PFSK-1 (cell line): ENCODE results near the gene MAGI1.

ENCODE experiments used
- FOXP2 ChIP-seq: optimal IDR thresholded peaks from 2 replicates; pipeline ENCODE3; 2011; ENCODE audit warnings: borderline replicate concordance, control low read depth, inconsistent platforms; ENCODE audit not compliant: insufficient read depth; ENCODE audit errors: extremely low read length, extremely low read depth
- POLR2AphosphoS5 ChIP-seq: IDR thresholded peaks from 2 replicates; pipeline ENCODE4 v1.6.1; 2012; ENCODE audit warnings: low read depth, mild to moderate bottlenecking, control low read depth, low read length, moderate library complexity
- SIN3A ChIP-seq: IDR thresholded peaks from 2 replicates; pipeline ENCODE4 v1.6.1; 2012; ENCODE audit warnings: mild to moderate bottlenecking, low read length, moderate library complexity, borderline replicate concordance; ENCODE audit not compliant: insufficient read depth
- TAF1 ChIP-seq: IDR thresholded peaks from 2 replicates; pipeline ENCODE4 v1.6.1; 2012; ENCODE audit warnings: low read length, control low read depth, borderline replicate concordance; ENCODE audit not compliant: insufficient read depth
- TF ChIP-seq, protein P1 (sequence below), 2 experiments: IDR thresholded peaks; 2 replicates each; pipeline versions ENCODE4 v1.6.1 to v1.8.0; 2011 to 2012; ENCODE audit warnings: low read depth in 2 of 2, low read length in 2 of 2, control low read depth in 1 of 2, inconsistent platforms in 1 of 2, mild to moderate bottlenecking in 1 of 2, moderate library complexity in 1 of 2; ENCODE audit not compliant: insufficient read depth in 1 of 2

MAGI1 gene

DNA sequence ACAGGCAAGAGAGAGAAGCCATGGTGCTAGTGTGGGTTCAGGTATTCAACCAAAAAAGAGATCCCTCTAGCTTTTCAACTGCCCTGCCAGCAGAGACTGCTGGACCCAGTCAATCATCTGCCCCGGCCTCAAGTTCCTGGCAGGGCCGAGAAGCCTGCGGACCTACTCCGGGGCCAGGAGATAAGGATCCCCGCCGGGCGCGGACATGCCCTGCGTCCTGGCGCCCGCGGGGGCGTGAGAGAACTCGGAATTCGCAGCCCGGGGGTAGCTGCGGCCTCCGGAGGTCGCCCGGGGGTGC, 821 bp upstream of the MAGI1 start:
- TF ChIP-seq, protein P1, sequence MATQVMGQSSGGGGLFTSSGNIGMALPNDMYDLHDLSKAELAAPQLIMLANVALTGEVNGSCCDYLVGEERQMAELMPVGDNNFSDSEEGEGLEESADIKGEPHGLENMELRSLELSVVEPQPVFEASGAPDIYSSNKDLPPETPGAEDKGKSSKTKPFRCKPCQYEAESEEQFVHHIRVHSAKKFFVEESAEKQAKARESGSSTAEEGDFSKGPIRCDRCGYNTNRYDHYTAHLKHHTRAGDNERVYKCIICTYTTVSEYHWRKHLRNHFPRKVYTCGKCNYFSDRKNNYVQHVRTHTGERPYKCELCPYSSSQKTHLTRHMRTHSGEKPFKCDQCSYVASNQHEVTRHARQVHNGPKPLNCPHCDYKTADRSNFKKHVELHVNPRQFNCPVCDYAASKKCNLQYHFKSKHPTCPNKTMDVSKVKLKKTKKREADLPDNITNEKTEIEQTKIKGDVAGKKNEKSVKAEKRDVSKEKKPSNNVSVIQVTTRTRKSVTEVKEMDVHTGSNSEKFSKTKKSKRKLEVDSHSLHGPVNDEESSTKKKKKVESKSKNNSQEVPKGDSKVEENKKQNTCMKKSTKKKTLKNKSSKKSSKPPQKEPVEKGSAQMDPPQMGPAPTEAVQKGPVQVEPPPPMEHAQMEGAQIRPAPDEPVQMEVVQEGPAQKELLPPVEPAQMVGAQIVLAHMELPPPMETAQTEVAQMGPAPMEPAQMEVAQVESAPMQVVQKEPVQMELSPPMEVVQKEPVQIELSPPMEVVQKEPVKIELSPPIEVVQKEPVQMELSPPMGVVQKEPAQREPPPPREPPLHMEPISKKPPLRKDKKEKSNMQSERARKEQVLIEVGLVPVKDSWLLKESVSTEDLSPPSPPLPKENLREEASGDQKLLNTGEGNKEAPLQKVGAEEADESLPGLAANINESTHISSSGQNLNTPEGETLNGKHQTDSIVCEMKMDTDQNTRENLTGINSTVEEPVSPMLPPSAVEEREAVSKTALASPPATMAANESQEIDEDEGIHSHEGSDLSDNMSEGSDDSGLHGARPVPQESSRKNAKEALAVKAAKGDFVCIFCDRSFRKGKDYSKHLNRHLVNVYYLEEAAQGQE (IDR thresholded peaks at IDR 0.05; ENCODE audit: insufficient read depth in 1 of 2, low read depth in 2 of 2, low read length in 2 of 2) = no peak
- TF ChIP-seq FOXP2 = no peak
- no peak for TF ChIP-seq TAF1
- TF ChIP-seq POLR2AphosphoS5 = no peak
- TF ChIP-seq SIN3A = no peak

DNA sequence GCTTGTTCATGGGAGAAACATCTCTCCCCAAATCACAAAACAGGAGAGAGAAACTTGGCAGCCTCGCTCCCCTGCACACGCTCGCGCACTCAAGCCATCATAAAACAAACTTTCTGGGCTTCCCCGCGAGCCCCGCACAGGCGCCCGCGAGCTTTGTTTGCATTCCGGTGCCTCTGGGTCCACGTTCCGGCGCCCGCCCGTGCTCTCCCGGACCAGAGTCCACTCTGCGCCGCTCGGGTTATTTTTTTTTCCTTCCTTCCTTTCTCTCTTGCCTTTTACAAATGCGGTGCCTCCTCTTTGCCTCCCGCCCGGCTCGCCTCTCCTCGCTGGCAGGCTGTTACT, 363 bp downstream of the MAGI1 start:
- TF ChIP-seq TAF1 (no peak), FOXP2 (no peak), SIN3A (no peak), POLR2AphosphoS5 (no peak)
- TF ChIP-seq, protein P1 (IDR thresholded peaks at IDR 0.05; ENCODE audit: insufficient read depth in 1 of 2, low read depth in 2 of 2, low read length in 2 of 2) = no peak

DNA sequence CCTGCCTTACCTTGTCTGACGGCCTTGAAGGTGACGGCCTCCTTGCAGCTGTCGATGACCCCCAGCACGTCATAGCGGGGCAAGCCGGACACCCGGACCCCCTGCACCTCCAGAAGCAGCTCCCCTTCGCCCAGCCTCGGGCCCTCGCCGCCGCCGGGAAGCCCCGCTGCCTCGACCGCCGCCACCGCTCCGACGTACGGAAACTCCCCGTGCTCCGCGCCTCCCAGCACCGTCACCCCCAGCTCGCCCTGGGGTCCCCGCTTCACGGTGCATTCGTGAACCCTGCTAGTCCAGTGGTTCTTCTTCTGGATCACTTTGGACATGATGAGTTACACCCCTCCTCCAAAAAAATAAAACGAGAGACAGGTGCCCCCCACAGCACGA, 740 bp downstream of the MAGI1 start:
- TF ChIP-seq SIN3A = no peak
- TF ChIP-seq POLR2AphosphoS5 = no peak
- TF ChIP-seq, protein P1 (IDR thresholded peaks at IDR 0.05; ENCODE audit: insufficient read depth in 1 of 2, low read depth in 2 of 2, low read length in 2 of 2) = no peak

DNA sequence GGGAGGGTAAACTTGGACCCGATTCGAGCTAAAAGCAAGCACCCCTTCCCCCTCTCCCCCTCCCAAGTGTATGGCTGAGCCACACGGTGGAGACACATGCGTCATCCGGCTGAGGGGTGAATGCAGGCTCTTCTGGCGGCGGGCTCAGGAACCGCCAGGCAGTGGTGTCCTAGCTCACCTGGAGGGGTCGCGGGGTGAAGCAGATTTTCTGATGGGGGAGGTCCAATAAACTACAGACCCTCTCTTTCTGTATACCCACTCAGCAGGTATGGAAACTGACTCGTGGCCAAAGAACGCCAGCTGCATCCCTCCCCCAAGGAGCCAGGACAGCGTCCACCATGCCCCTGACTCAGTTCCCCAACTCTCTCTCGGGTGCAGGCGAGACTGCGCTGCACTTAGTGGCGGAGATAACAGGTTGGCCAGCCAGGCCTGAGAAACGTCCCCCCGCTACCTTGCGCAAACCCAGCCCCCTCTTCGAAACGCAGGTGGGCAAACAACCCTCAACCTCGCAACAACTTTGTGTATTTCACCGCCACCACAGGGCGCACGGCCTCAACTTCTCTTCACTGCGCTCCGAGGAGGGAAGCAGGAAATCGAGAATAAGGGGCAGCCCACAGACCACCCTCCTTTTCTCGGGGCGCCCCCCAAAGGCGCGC, 1.3 kb downstream of the MAGI1 start:
- no peak for TF ChIP-seq SIN3A

DNA sequence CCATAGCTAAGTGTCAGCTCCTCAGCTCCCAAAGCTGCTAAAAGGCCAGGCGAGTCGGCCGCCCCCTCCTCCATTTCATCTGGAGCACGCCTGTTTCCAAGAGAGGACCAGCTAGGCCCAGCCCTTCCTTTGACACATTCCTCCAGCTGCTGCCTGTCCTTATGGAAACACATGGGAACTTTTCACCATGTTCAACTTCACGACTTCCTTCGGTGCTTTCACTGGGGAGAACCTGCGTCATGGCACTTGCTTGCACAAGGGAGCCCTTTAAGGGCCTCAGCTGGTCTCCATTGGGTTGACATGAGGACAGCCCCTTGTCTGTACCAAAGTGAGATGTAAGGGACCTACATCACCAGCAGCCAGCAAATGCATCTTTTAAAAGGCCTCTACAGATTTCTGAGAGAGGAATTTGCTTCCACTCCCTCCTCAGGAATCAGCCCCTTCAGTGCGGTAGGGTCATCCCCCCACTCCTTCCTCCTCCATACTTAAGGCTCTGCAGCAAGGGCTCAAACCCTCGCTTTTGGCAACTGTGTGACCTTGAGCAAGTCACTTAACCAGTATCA, 2.1 kb downstream of the MAGI1 start:
- no peak for TF ChIP-seq FOXP2
- no peak for TF ChIP-seq POLR2AphosphoS5
- TF ChIP-seq, protein P1 (IDR thresholded peaks at IDR 0.05; ENCODE audit: insufficient read depth in 1 of 2, low read depth in 2 of 2, low read length in 2 of 2) = no peak
- TF ChIP-seq SIN3A = no peak
- no peak for TF ChIP-seq TAF1
